ENCODE data around the gene PLIN5. TPM values are rescaled to one million over a fixed set of nuclear protein-coding genes. Genes with fewer than 3 reads are reported as not detected.

PLIN5 gene
- total and polyA plus RNA-seq, 7 donors: 0.69 to 10.0 (median 3.0) TPM

GRCh38 chr19:4533835-4534424, 1.1 kb downstream of the PLIN5 start:
- WGBS, 2 donors: 63 to 79% methylated on average over 9 of the region's 9 CpGs
- TF ChIP-seq POLR2AphosphoS5 (IDR thresholded peaks at IDR 0.05) (no peak), CTCF (IDR thresholded peaks at IDR 0.05) (no peak), EP300 (IDR thresholded peaks at IDR 0.05) (no peak), POLR2A (IDR thresholded peaks at IDR 0.05) (no peak)
- no peak for DNase-seq
- Histone ChIP-seq H3K4me1 (peaks cover 0 to 13% (median 11%) of the 10 kb centered on the region in 4 donors), H3K27me3 (peaks cover 0 to 13% (median 4%) of the 10 kb centered on the region in 3 donors), H3K9me3 (no peaks in the 10 kb centered on the region), H3K27ac (no peak overlapping the region), H3K36me3 (no peaks in the 10 kb centered on the region), H3K4me3 (no peak overlapping the region)
- intact Hi-C loops (cut with DNase I): no loop called here

GRCh38 chr19:4533334-4533733, 1.7 kb downstream of the PLIN5 start:
- no peak overlapping the region for H3K4me3 ChIP-seq
- H3K9me3 ChIP-seq: no peaks in the 10 kb centered on the region
- no peaks in the 10 kb centered on the region for H3K36me3 ChIP-seq
- no peak for TF ChIP-seq EP300 (IDR thresholded peaks at IDR 0.05)
- TF ChIP-seq POLR2AphosphoS5 (IDR thresholded peaks at IDR 0.05): no peak
- no peak for TF ChIP-seq CTCF (IDR thresholded peaks at IDR 0.05)
- no peak for TF ChIP-seq POLR2A (IDR thresholded peaks at IDR 0.05)
- intact Hi-C loops (cut with DNase I): no loop called here
- H3K27ac ChIP-seq: no peak overlapping the region
- H3K4me1 ChIP-seq: peaks cover 0 to 13% (median 11%) of the 10 kb centered on the region in 4 donors
- no peak for DNase-seq
- 71 to 83% methylated on average over 9 of the region's 9 CpGs for WGBS, 2 donors
- H3K27me3 ChIP-seq: peaks cover 0 to 13% (median 4%) of the 10 kb centered on the region in 3 donors

GRCh38 chr19:4531562-4532165, 3.4 kb downstream of the PLIN5 start:
- Histone ChIP-seq H3K36me3 (no peaks in the 10 kb centered on the region), H3K27me3 (peaks cover 0 to 13% (median 0%) of the 10 kb centered on the region in 3 donors), H3K9me3 (no peaks in the 10 kb centered on the region), H3K27ac (no peak overlapping the region), H3K4me1 (peaks cover 0 to 13% (median 11%) of the 10 kb centered on the region in 4 donors), H3K4me3 (no peak overlapping the region)
- intact Hi-C loops (cut with DNase I): no loop called here
- DNase-seq: no peak
- 17 to 44% methylated on average over 28 of the region's 28 CpGs for WGBS, 2 donors
- TF ChIP-seq POLR2A (IDR thresholded peaks at IDR 0.05) (no peak), EP300 (IDR thresholded peaks at IDR 0.05) (no peak), POLR2AphosphoS5 (IDR thresholded peaks at IDR 0.05) (no peak), CTCF (IDR thresholded peaks at IDR 0.05) (no peak)

- no peak overlapping the region for H3K4me3 ChIP-seq
- WGBS, 2 donors: 78 to 79% methylated on average over 14 of the region's 14 CpGs
- TF ChIP-seq EP300 (IDR thresholded peaks at IDR 0.05) (no peak), POLR2AphosphoS5 (IDR thresholded peaks at IDR 0.05) (no peak), POLR2A (IDR thresholded peaks at IDR 0.05) (no peak), CTCF (IDR thresholded peaks at IDR 0.05) (no peak)
- H3K4me1 ChIP-seq: peaks cover 0 to 6% (median 4%) of the 10 kb centered on the region in 4 donors
- peaks cover 0 to 2% (median 0%) of the 10 kb centered on the region in 3 donors for H3K27me3 ChIP-seq
- H3K36me3 ChIP-seq: no peaks in the 10 kb centered on the region
- no peak for DNase-seq
- intact Hi-C loops (cut with DNase I): no loop called here
- no peak overlapping the region for H3K27ac ChIP-seq
- H3K9me3 ChIP-seq: no peaks in the 10 kb centered on the region
Observed at GRCh38 chr19:4529924-4530522, 5.0 kb downstream of the PLIN5 start.
